ENCODE results near the gene KMT5C.

Gene KMT5C

DNA sequence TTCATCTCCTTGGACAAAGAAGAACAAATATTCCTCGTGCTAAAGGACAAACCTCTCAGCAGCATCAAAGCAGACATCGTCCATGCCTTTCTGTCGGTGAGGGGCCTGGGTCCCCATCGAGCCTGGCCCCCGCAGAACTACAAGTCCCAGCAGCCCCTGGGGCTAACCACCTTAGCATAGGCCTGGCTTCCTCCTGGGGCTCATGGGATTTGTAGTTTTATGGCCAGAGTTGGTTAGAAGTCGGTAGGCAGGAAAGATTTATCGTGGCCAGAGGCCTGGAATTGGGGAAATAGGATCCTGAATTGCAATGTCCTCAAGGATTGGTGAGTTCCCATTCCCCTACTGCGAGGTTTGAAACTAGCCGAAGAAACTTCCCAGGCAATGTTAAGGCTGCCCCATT lies 34.2 kb upstream of the KMT5C start:
- peak in 2 of 3 donors; percentile 37 to 40 for DNase-seq
- no peaks in the 10 kb centered on the region for H3K9me3 ChIP-seq (ENCODE audit: control insufficient read depth, low read length)
- no peak overlapping the region for H3K27ac ChIP-seq (ENCODE audit: insufficient read depth, low read length, poor library complexity, severe bottlenecking)
- no peaks in the 10 kb centered on the region for H3K27me3 ChIP-seq (replicated peaks; ENCODE audit: control insufficient read depth, insufficient read depth, low read length, poor library complexity, severe bottlenecking)
- H3K4me1 ChIP-seq (ENCODE audit: control insufficient read depth, insufficient read depth, low read length, poor library complexity, severe bottlenecking), result no peaks in the 10 kb centered on the region
- H3K4me3 ChIP-seq (ENCODE audit: insufficient read depth, low read depth, low read length, poor library complexity, severe bottlenecking), result no peak overlapping the region
- H3K36me3 ChIP-seq (ENCODE audit: control insufficient read depth, insufficient read depth, low read length), result no peaks in the 10 kb centered on the region

DNA sequence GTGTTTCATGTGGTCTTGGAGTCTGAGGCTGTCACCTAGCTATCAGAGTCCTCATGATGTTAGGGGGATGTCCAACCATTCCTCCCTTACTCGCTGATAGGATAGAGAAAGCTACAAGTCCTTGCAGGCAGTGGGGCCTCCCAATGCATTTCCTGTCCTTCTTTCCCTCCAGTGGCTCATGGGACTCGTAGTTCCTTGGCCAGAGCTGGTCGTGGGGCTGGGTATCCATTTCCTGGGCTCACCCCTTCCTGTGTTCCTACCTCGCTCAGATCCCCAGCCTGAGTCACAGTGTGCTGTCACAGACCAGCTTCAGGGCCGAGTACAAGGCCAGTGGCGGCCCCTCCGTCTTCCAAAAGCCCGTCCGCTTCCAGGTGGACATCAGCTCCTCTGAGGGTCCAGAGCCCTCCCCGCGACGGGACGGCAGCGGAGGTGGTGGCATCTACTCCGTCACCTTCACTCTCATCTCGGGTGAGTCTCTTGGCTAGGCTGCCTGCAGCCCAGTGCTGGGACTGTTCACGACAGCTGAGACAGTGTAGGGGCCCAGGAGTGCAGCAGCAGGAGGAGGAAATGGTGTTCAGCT lies 33.6 kb upstream of the KMT5C start:
- Histone ChIP-seq H3K4me3 (ENCODE audit: insufficient read depth, low read depth, low read length, poor library complexity, severe bottlenecking) (no peak overlapping the region), H3K27me3 (replicated peaks; ENCODE audit: control insufficient read depth, insufficient read depth, low read length, poor library complexity, severe bottlenecking) (no peaks in the 10 kb centered on the region), H3K27ac (ENCODE audit: insufficient read depth, low read length, poor library complexity, severe bottlenecking) (no peak overlapping the region), H3K4me1 (ENCODE audit: control insufficient read depth, insufficient read depth, low read length, poor library complexity, severe bottlenecking) (no peaks in the 10 kb centered on the region), H3K9me3 (ENCODE audit: control insufficient read depth, low read length) (no peaks in the 10 kb centered on the region), H3K36me3 (ENCODE audit: control insufficient read depth, insufficient read depth, low read length) (no peaks in the 10 kb centered on the region)
- DNase-seq, result no peak

DNA sequence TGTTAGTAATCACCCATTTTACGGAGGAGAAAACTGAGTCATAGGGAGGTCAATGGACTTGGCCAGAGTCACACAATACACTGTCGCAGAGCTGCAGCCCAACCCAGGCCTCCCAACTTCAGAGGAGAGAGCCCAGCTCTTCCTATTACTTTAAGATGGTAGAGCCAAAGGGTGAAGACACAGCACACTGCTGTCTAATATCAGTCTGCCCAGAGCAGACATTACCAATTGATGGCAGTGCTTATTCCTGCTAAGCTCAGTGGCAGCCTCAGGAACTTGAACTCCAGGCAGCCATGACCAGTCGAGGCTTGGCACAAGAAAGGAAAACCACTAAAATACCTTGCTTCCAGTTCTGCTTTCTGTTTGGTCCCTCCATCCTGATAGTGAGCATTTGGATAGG lies 33.0 kb upstream of the KMT5C start:
- Histone ChIP-seq H3K36me3 (ENCODE audit: control insufficient read depth, insufficient read depth, low read length) (no peaks in the 10 kb centered on the region), H3K9me3 (ENCODE audit: control insufficient read depth, low read length) (no peaks in the 10 kb centered on the region), H3K4me1 (ENCODE audit: control insufficient read depth, insufficient read depth, low read length, poor library complexity, severe bottlenecking) (no peaks in the 10 kb centered on the region), H3K27ac (ENCODE audit: insufficient read depth, low read length, poor library complexity, severe bottlenecking) (no peak overlapping the region), H3K27me3 (replicated peaks; ENCODE audit: control insufficient read depth, insufficient read depth, low read length, poor library complexity, severe bottlenecking) (no peaks in the 10 kb centered on the region), H3K4me3 (ENCODE audit: insufficient read depth, low read depth, low read length, poor library complexity, severe bottlenecking) (no peak overlapping the region)
- no peak for DNase-seq

DNA sequence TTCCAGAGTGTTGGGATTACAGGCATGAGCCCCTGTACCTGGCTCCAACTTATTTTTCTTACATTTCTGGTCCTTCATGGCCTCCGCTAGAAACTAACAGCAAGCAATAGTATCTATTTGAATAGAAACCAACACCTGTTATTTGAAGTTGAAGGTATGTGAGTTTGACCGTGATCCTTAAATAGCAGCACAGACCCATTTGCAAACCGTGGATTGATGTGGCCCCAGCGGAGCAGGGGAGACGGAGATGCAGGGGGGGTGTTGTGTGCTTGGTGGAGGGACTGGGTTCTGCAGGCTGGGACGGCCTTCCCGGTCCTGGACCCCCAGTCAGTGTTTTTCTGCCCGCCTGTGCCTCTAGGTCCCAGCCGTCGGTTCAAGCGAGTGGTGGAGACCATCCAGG lies 31.4 kb upstream of the KMT5C start:
- Histone ChIP-seq H3K36me3 (ENCODE audit: control insufficient read depth, insufficient read depth, low read length) (no peaks in the 10 kb centered on the region), H3K4me3 (ENCODE audit: insufficient read depth, low read depth, low read length, poor library complexity, severe bottlenecking) (no peak overlapping the region), H3K9me3 (ENCODE audit: control insufficient read depth, low read length) (no peaks in the 10 kb centered on the region), H3K4me1 (ENCODE audit: control insufficient read depth, insufficient read depth, low read length, poor library complexity, severe bottlenecking) (no peaks in the 10 kb centered on the region), H3K27me3 (replicated peaks; ENCODE audit: control insufficient read depth, insufficient read depth, low read length, poor library complexity, severe bottlenecking) (no peaks in the 10 kb centered on the region), H3K27ac (ENCODE audit: insufficient read depth, low read length, poor library complexity, severe bottlenecking) (no peak overlapping the region)
- no peak for DNase-seq

DNA sequence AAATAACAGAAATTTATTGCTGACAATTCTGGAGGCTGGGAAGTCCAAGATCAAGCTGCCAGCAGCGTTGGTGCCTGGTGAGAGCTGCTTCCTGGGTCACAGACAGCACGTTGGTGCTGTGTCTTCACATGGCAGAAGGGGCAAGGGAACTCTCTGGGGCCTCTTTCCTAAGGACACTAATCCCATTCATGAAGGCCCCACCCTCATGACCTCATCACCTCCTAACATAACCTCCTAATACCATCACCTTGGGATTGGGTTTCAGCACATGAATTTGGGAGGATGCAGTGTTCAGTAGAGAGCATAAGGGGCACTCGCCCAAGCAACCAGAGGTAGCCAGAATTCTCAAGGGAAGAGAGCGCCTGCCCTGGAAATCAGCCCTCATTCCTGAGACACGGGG lies 30.2 kb upstream of the KMT5C start:
- Histone ChIP-seq H3K9me3 (ENCODE audit: control insufficient read depth, low read length) (no peaks in the 10 kb centered on the region), H3K4me1 (ENCODE audit: control insufficient read depth, insufficient read depth, low read length, poor library complexity, severe bottlenecking) (no peaks in the 10 kb centered on the region), H3K27me3 (replicated peaks; ENCODE audit: control insufficient read depth, insufficient read depth, low read length, poor library complexity, severe bottlenecking) (no peaks in the 10 kb centered on the region), H3K4me3 (ENCODE audit: insufficient read depth, low read depth, low read length, poor library complexity, severe bottlenecking) (no peak overlapping the region), H3K27ac (ENCODE audit: insufficient read depth, low read length, poor library complexity, severe bottlenecking) (no peak overlapping the region), H3K36me3 (ENCODE audit: control insufficient read depth, insufficient read depth, low read length) (no peaks in the 10 kb centered on the region)
- DNase-seq, result no peak

DNA sequence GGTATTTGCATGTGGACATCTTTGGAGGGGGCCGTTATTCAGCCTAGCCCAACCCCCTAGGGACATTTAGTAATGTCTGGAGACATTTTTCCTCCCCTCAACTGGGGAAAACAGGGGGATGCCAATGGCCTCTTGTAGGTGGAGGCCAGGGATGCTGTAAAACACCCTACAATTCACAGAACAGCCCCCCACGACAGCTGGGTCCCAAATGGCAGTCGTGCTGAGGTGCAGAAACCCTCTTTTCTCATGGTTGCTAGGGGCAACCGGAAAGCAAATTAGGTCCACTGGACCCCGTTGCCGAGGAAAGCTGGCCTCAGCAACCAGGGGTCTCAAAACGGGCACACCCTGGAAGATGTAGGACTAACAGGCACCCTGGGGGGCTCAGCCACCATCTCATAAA lies 29.2 kb upstream of the KMT5C start:
- no peak overlapping the region for H3K4me3 ChIP-seq (ENCODE audit: insufficient read depth, low read depth, low read length, poor library complexity, severe bottlenecking)
- no peak overlapping the region for H3K27ac ChIP-seq (ENCODE audit: insufficient read depth, low read length, poor library complexity, severe bottlenecking)
- H3K4me1 ChIP-seq (ENCODE audit: control insufficient read depth, insufficient read depth, low read length, poor library complexity, severe bottlenecking), result no peaks in the 10 kb centered on the region
- DNase-seq, result no peak
- H3K27me3 ChIP-seq (replicated peaks; ENCODE audit: control insufficient read depth, insufficient read depth, low read length, poor library complexity, severe bottlenecking), result no peaks in the 10 kb centered on the region
- H3K36me3 ChIP-seq (ENCODE audit: control insufficient read depth, insufficient read depth, low read length), result no peaks in the 10 kb centered on the region
- H3K9me3 ChIP-seq (ENCODE audit: control insufficient read depth, low read length), result no peaks in the 10 kb centered on the region

DNA sequence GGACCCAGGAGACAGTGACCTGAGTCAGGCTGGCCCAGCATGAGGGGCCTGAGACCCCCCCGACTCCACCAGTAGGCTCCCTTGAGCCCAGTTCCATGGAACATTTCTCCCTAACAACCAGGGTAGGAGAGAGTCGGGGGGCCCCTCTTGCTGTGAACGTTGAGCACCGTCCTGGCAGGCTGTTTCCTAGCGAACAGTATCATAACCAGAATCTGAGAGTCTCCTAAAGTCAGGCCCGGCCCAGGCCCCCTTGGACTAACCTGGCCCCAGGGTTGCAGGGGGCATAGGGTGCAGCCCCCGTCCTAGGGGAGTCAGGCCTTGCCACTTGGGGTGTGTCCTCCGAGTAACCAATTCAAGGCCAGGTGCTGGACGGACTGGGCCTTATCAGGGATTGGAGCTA lies 28.3 kb upstream of the KMT5C start:
- Histone ChIP-seq H3K36me3 (ENCODE audit: control insufficient read depth, insufficient read depth, low read length) (no peaks in the 10 kb centered on the region), H3K9me3 (ENCODE audit: control insufficient read depth, low read length) (no peaks in the 10 kb centered on the region)
- no peak for DNase-seq

DNA sequence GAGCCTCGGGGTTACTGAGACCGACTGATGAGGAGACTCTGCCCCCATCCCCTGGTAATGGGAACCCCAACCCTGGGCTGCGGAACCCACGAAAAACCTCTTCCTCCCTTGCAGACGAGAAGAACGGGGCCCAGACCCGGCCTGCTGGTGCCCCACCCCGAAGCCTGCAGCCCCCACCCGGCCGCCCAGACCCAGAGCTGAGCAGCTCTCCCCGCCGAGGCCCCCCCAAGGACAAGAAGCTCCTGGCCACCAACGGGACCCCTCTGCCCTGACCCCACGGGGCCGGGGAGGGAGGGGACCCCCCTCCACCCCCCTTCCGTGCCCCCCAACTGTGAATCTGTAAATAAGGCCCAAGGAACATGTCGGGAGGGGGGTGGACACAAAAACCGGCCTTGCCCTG lies 27.9 kb upstream of the KMT5C start:
- no peaks in the 10 kb centered on the region for H3K27me3 ChIP-seq (replicated peaks; ENCODE audit: control insufficient read depth, insufficient read depth, low read length, poor library complexity, severe bottlenecking)
- H3K4me3 ChIP-seq (ENCODE audit: insufficient read depth, low read depth, low read length, poor library complexity, severe bottlenecking), result no peak overlapping the region
- H3K9me3 ChIP-seq (ENCODE audit: control insufficient read depth, low read length), result no peaks in the 10 kb centered on the region
- DNase-seq, result no peak
- no peaks in the 10 kb centered on the region for H3K4me1 ChIP-seq (ENCODE audit: control insufficient read depth, insufficient read depth, low read length, poor library complexity, severe bottlenecking)
- H3K36me3 ChIP-seq (ENCODE audit: control insufficient read depth, insufficient read depth, low read length), result no peaks in the 10 kb centered on the region
- H3K27ac ChIP-seq (ENCODE audit: insufficient read depth, low read length, poor library complexity, severe bottlenecking), result no peak overlapping the region

More for the DNA sequence above, 28.3 kb upstream of the KMT5C start:
- H3K27ac ChIP-seq (ENCODE audit: insufficient read depth, low read length, poor library complexity, severe bottlenecking), result no peak overlapping the region
- no peaks in the 10 kb centered on the region for H3K27me3 ChIP-seq (replicated peaks; ENCODE audit: control insufficient read depth, insufficient read depth, low read length, poor library complexity, severe bottlenecking)
- H3K4me3 ChIP-seq (ENCODE audit: insufficient read depth, low read depth, low read length, poor library complexity, severe bottlenecking), result no peak overlapping the region
- H3K4me1 ChIP-seq (ENCODE audit: control insufficient read depth, insufficient read depth, low read length, poor library complexity, severe bottlenecking), result no peaks in the 10 kb centered on the region

DNA sequence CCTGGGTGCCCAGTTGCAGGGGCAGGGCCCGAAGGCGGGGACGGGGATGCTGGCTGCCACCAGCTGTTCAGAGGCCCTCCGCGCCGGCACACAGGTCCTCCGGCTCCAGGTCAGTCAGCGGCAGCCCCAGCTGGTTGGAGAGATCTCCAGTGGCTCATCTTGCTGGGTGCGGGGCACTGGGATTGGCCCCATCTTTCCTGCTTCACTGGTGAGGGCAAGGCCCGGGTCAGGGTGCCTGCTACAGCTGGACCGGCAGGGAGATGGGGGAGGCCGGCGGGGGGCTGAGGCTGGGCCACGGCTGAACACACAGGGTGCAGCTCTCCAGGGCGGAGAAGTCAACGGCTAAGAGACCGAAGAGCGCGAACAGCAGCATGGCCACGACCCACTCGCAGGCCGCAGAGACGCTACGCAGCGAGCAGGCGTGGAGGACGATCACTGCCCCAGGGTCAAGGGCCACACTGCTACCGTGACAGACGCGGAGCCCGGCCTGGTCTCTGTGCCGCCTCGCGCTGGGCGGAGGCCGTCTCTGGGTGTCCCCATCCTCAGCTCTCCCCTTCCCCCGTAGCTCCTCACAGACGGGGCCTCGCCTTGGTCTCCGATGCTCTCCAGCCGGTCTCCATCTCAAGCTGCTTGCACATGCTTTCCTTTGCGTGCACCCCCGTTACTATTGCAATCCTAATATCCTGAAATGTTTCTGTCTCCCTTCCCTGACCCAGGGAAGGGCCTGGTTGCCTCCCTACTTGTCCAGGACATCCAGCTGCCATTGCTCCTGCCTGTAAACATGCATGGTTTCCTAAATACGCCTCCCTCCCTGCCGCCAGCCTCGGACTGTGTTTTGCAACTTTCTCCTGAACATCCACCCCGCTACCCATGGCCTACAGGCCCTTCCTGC lies 26.8 kb upstream of the KMT5C start:
- H3K4me1 ChIP-seq (ENCODE audit: control insufficient read depth, insufficient read depth, low read length, poor library complexity, severe bottlenecking), result no peaks in the 10 kb centered on the region
- H3K4me3 ChIP-seq (ENCODE audit: insufficient read depth, low read depth, low read length, poor library complexity, severe bottlenecking), result no peak overlapping the region

DNA sequence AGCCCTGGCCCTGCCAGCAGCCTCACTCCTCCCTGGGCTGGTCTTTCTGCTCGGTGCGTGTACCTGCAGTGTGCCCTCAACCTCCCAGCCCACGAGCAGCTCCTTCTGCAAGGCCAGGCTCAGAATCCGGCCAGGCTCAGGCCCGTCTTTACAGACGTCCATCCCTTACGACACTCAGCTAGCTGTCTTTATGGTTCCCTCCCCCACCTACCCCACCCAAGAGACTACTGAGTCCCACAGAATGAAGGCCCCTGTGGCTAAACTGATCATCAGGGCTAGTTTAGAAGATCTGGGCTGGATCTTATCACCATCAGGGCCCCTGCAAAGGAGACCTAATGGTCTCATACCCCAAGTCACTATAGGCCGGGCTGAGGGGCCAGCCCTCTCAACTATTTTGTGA lies 25.3 kb upstream of the KMT5C start:
- H3K27ac ChIP-seq (ENCODE audit: insufficient read depth, low read length, poor library complexity, severe bottlenecking), result no peak overlapping the region
- H3K4me3 ChIP-seq (ENCODE audit: insufficient read depth, low read depth, low read length, poor library complexity, severe bottlenecking), result no peak overlapping the region
- H3K36me3 ChIP-seq (ENCODE audit: control insufficient read depth, insufficient read depth, low read length), result no peaks in the 10 kb centered on the region
- no peaks in the 10 kb centered on the region for H3K27me3 ChIP-seq (replicated peaks; ENCODE audit: control insufficient read depth, insufficient read depth, low read length, poor library complexity, severe bottlenecking)
- H3K4me1 ChIP-seq (ENCODE audit: control insufficient read depth, insufficient read depth, low read length, poor library complexity, severe bottlenecking), result no peaks in the 10 kb centered on the region
- no peaks in the 10 kb centered on the region for H3K9me3 ChIP-seq (ENCODE audit: control insufficient read depth, low read length)
- DNase-seq, result no peak

More for the DNA sequence above, 26.8 kb upstream of the KMT5C start:
- Histone ChIP-seq H3K27me3 (replicated peaks; ENCODE audit: control insufficient read depth, insufficient read depth, low read length, poor library complexity, severe bottlenecking) (no peaks in the 10 kb centered on the region), H3K9me3 (ENCODE audit: control insufficient read depth, low read length) (no peaks in the 10 kb centered on the region), H3K36me3 (ENCODE audit: control insufficient read depth, insufficient read depth, low read length) (no peaks in the 10 kb centered on the region), H3K27ac (ENCODE audit: insufficient read depth, low read length, poor library complexity, severe bottlenecking) (no peak overlapping the region)
- DNase-seq, result no peak

All from effector memory CD4-positive, alpha-beta T cell (primary cell).